Tibial nerve (tissue), 4 donors: ENCODE measurements around the gene COL1A2.

Experiments used
- CTCF ChIP-seq, 5 experiments: fragments of 200-600 bp in 3 of 5; fragments of 450-650 bp in 2 of 5; sonication (generic) in 3 of 5; IDR thresholded peaks; one replicate each; pipeline ENCODE4 v1.5.1; 2016 to 2019; ENCODE audit warnings: antibody characterized with exemption in 5 of 5, mild to moderate bottlenecking in 3 of 5, moderate library complexity in 2 of 5
- EP300 ChIP-seq, 2 donors: sonication (generic); formaldehyde crosslinking; IDR thresholded peaks; one replicate each; pipeline ENCODE4 v1.6.1; 2017; ENCODE audit warnings: antibody characterized with exemption in 2 of 2, mild to moderate bottlenecking in 1 of 2

DNA sequence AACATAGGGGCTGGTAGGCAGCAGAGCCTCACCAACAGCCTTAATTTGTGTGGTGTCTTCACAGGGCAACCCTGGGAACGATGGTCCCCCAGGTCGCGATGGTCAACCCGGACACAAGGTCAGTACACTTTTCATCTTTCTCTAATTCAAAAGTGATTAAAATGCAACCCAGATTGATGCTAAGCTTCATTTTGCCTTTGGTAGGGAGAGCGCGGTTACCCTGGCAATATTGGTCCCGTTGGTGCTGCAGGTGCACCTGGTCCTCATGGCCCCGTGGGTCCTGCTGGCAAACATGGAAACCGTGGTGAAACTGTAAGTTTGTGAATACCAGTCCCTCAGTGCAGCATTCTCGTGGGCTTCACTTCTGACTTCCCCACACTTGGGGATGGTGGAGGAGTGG, 30.9 kb downstream of the COL1A2 start:
- no peak for TF ChIP-seq EP300 (IDR thresholded peaks at IDR 0.05)
- no peak for TF ChIP-seq CTCF (IDR thresholded peaks at IDR 0.05)
